ENCODE measurements around the gene TRPV4.

DNA sequence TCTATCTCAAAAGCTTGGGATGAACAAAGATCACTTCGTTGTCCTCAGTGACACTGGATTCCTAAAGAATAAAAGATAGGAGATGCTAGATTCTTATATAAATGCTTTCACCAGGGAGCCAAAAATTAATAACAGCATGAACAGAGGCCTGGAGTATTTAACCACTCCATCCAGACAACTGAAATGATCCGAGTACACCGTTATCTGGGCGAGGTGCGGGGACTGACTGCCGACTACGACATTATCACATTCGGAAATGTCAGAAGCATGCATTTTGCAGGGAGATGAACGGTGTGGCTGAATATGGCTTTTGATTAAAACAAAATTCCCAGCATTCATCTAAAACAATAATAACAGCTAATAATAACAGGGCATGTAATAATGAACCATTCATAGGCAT, 56.6 kb downstream of the TRPV4 start:
- TF ChIP-seq CTCF (IDR thresholded peaks at IDR 0.05; ENCODE audit: poor library complexity, severe bottlenecking) (no peak), POLR2AphosphoS5 (IDR thresholded peaks at IDR 0.05) (no peak), EP300 (conservative IDR thresholded peaks at IDR 0.05; ENCODE audit: poor library complexity, severe bottlenecking) (no peak), RAD21 (conservative IDR thresholded peaks at IDR 0.05) (no peak), SMC3 (conservative IDR thresholded peaks at IDR 0.05; ENCODE audit: poor library complexity) (no peak), EZH2 (IDR thresholded peaks at IDR 0.05; ENCODE audit: borderline replicate concordance, insufficient read depth, low read length, poor library complexity, severe bottlenecking) (no peak), MXI1 (conservative IDR thresholded peaks at IDR 0.05; ENCODE audit: poor library complexity, severe bottlenecking) (no peak)
- TF ChIP-seq, protein P1, sequence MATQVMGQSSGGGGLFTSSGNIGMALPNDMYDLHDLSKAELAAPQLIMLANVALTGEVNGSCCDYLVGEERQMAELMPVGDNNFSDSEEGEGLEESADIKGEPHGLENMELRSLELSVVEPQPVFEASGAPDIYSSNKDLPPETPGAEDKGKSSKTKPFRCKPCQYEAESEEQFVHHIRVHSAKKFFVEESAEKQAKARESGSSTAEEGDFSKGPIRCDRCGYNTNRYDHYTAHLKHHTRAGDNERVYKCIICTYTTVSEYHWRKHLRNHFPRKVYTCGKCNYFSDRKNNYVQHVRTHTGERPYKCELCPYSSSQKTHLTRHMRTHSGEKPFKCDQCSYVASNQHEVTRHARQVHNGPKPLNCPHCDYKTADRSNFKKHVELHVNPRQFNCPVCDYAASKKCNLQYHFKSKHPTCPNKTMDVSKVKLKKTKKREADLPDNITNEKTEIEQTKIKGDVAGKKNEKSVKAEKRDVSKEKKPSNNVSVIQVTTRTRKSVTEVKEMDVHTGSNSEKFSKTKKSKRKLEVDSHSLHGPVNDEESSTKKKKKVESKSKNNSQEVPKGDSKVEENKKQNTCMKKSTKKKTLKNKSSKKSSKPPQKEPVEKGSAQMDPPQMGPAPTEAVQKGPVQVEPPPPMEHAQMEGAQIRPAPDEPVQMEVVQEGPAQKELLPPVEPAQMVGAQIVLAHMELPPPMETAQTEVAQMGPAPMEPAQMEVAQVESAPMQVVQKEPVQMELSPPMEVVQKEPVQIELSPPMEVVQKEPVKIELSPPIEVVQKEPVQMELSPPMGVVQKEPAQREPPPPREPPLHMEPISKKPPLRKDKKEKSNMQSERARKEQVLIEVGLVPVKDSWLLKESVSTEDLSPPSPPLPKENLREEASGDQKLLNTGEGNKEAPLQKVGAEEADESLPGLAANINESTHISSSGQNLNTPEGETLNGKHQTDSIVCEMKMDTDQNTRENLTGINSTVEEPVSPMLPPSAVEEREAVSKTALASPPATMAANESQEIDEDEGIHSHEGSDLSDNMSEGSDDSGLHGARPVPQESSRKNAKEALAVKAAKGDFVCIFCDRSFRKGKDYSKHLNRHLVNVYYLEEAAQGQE (IDR thresholded peaks at IDR 0.05; ENCODE audit: borderline replicate concordance), result no peak
